Stimulated activated CD4-positive, alpha-beta T cell treated with anti-CD3 and anti-CD28 coated beads, TNF-alpha, amount 100 ng/mL, for 4 hours (primary cell): ENCODE results near the gene AIG1.
A peak's percentile ranks its signal among the peaks of the same experiment; 100 is the strongest.
"Not testable (repeated sequence)": the region's sequence is repeated elsewhere in the genome, so short reads cannot be mapped to it uniquely, and the experiment has no call there.

ENCODE experiments used
- DNase-seq, 3 experiments: peaks; one replicate each; pipeline ENCODE4 v3.0.0-alpha.2; 2020; ENCODE audit warnings: low read depth in 3 of 3

The AIG1 gene, protein sequence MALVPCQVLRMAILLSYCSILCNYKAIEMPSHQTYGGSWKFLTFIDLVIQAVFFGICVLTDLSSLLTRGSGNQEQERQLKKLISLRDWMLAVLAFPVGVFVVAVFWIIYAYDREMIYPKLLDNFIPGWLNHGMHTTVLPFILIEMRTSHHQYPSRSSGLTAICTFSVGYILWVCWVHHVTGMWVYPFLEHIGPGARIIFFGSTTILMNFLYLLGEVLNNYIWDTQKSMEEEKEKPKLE

GRCh38 chr6:143060806-143061596 is at the start of gene AIG1:
AIG1 (plus strand) TSS chr6:143060889; CDS start chr6:143060926, 37 bp downstream.
- peak; percentile 41 to 59 (median 50) for DNase-seq

- DNase-seq = no peak
Observed at GRCh38 chr6:143014764-143015163, 45.9 kb upstream of the AIG1 start.

- DNase-seq = no peak
Observed at GRCh38 chr6:143015300-143015706, 45.4 kb upstream of the AIG1 start.

- DNase-seq = no peak
Observed at GRCh38 chr6:143018955-143019354, 41.7 kb upstream of the AIG1 start.

- not testable (repeated sequence) for DNase-seq
Observed at GRCh38 chr6:143020862-143021261, 39.8 kb upstream of the AIG1 start.

- DNase-seq = no peak
Observed at GRCh38 chr6:143021543-143021942, 39.1 kb upstream of the AIG1 start.

DNA sequence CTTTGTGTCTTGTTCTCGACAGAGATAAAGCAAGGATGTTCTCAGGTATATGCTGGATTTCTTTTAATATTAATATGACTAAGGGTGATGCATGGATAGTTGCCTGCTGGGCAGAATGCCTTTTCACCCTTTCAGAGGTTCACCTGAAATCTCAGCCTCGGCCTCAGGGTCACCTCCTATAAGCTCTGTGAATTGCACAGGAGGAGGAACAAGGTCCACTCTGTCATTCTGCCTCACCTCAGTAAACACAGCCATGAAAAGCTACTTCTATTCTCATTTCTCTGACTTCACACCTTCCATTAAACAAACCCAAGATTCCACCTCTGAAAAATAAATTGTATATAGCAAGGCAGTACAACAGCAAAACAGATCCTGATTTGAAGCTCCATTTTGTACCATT is 38.1 kb upstream of the AIG1 start:
- no peak for DNase-seq

- no peak for DNase-seq
Observed at GRCh38 chr6:143023695-143024094, 37.0 kb upstream of the AIG1 start.

DNA sequence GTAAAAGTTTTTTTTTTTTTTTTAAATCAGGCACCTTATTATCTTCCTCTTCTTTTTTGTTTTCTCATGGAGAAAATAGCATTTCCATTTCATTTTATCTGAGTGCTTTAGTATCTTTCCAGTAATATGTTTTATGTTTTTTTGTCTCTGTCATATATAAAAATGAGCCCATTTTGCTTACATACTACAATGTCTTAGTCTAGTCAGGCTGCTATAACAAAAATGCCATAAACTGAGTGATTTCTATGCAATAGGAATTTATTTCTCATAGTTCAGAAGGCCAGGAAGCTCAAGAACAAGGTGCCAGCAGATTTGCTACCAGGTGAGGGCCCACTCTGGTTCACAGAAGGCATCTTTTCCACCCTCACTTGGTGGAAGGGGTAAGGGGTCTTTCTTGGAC is 35.7 kb upstream of the AIG1 start:
- no peak for DNase-seq

- peak in 2 of 3 experiments; percentile 25 to 38 for DNase-seq
Observed at GRCh38 chr6:143026696-143027449, 33.8 kb upstream of the AIG1 start.

- no peak for DNase-seq
Observed at GRCh38 chr6:143034689-143035334, 25.9 kb upstream of the AIG1 start.

DNA sequence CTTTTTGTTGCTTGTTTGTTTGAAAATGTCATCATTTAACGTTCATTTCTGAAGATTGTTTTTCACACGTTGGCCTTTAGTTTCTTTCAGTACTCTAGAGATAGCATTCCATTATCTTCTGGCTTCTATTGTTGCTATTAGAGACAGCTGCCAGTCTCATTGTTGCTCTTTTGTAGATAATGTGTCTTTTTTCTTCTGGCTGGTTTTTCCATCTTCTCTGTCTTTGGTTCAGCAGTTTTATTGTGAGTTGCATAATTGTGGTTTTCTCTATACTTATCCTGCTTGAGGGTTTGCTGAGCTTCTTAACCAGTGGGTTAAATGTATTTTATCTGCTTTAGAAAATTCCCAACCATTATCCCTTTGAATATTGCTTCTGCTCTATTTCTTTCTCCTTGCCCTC is 23.2 kb upstream of the AIG1 start:
- no peak for DNase-seq

DNA sequence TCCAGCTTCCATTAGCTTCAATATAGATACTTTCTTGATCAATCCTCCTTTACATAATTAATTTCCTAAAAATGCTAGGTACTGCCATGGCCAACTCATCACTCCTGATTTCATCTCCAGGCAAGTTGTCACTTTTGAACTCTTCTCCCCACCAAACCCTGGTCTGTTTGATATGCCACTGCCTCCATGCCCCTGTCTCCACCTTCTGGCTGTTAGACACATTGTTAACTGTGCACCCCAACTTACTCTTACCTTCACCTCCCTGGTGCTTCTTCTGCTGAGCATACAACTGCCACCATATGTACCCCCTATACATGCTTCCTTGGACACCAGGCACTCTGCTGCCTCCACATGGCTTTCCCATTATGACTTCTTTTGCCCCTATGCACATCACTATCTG is 21.9 kb upstream of the AIG1 start:
- no peak for DNase-seq

GRCh38 chr6:143039548-143039947 is 21.1 kb upstream of the AIG1 start:
- no peak for DNase-seq

DNA sequence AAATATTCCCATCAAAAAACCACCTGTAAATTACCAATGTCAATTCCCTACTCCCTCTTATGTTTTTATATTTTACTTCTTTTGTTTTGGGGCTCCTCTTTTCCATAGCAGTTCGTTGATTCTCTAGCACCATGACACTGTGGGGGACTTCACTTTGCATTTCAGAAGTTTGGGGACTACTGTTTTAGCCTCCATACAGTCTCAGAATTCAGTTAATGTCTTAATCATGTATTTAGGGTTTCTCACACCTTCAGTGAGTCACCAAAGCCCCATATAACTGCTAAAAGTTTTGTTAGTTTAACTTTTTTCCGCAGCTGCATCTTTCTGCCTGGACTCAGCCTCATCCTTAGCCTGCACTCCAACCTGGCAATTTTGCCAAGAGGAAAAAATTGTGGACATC is 20.7 kb upstream of the AIG1 start:
- DNase-seq = no peak

DNA sequence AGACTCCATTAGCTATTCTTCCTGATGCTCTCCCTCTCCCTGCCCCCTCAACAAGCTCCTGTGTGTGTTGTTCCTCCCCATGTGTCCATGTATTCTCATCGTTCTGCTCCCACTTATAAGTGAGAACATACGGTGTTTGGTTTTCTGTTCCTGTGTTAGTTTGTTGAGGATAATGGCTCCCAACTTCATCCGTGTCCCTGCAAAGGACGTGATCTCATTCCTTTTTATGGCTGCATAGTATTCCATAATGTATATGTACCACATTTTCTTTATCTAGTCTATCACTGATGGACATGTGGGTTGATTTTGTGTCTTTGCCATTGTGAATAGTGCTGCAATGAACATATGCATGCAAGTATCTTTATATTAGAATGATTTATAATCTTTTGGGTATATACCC is 16.3 kb upstream of the AIG1 start:
- not testable (repeated sequence) for DNase-seq

- DNase-seq = no peak
Observed at GRCh38 chr6:143049611-143050010, 11.1 kb upstream of the AIG1 start.

- no peak for DNase-seq
Observed at GRCh38 chr6:143050509-143050908, 10.2 kb upstream of the AIG1 start.

DNA sequence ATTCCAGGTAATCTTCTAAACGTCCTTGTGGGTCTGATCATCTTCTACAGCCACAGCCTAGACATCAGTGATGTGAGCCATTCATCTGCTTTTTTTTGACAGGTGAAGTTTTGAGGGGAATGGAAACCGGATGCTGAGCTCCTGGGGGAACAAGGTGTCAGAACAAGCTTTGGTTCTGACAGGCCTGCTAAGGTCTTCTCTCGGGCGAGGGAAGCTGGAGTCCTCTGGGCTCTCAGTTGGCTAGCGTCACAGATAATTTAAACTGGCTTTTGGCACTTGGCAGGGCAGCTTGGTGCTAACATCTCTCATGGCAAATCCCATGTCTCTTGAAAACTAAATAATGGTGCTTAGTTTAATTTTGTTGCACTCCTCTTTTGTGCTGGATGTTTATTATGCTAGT is 8.4 kb upstream of the AIG1 start:
- DNase-seq = no peak

DNA sequence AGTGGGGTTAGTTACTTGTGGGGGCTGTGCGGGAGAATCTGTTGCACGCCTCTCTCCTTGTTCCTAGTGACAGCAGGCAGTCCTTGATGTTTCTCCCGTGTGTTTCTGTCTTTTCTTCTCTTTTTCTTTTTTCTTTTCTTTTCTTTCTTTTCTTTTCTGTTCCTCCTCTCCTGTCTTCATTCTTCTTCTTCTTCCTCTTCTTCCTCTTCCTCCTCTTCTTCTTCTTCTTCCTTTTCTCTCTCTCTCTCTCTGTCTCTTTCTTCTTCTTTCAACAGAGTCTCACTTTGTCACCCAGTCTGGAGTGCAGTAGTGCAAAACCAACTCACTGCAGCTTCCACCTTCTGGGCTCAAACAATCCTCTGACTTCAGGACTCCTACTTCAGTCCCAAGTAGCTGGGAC is 6.8 kb upstream of the AIG1 start:
- no peak for DNase-seq

DNA sequence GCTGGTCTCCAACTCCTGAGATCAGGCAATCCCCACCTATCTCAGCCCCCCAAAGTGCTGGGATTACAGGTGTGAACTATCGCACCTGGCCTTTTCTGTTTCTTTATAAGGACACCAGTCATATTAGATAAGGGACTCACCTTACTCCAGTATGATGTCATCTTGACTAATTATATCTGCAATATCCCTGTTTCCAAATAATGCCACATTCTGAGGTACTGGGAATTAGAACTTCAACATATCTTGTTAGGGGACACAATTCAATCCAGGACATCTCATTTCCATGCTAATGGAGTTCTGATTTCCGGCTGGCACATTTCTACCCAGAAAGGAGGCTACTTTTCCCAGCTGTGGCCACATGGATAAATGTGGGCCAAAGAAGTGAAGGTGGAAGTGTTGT is 6.4 kb upstream of the AIG1 start:
- no peak for DNase-seq

- DNase-seq = no peak
Observed at GRCh38 chr6:143055213-143055612, 5.5 kb upstream of the AIG1 start.
